Endothelial cell of coronary artery (primary cell): ENCODE results near the gene CKS2. TPM values are rescaled to one million over a fixed set of nuclear protein-coding genes. Genes with fewer than 3 reads are reported as not detected.

ENCODE experiments used
- total RNA-seq: library from RNA; depleted of rRNA; stranded (reverse); fragments of >200 nt; gene quantifications from 2 replicates; pipeline ENCODE4 v1.2.3, GENCODE V29; 2014

Gene CKS2
- total RNA-seq = 87.1 and 177 TPM in 2 replicates

DNA sequence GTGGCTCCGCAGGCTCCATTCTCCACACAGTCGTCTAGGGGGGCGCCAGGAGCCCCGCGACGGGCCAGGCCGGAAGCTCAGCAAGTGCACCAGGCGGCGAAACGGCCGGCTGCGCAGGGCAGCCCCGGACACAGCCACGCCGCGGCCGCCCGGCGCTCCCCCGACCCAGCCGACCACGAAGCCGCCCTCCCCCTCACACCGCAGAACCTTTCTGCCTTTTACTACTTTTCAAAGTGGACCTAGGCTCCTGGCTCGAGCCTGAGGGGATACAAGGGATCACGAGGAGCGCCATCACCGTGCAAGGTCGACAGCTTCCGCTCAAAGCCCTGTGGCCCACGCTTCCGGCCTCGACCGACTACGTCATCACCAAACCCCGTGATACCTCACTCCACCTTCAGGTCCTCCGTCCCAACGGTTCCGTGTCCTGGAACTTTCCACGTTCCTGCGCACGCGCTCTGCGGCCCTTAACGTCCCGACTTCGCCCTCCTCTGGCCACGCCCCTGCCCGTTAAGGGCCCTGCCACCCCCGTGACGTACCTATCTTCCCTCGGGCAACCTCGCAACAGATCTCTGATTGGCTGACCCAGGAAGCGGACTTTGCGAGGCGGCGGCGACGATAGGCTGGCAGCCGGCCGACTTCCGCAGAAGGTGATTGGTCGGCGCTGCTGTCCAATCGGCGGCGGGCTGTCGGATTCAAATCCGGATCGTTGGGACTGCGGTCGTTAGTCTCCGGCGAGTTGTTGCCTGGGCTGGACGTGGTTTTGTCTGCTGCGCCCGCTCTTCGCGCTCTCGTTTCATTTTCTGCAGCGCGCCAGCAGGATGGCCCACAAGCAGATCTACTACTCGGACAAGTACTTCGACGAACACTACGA lies at the start of gene CKS2:
Gene CKS2, plus strand, starts transcription at position 721 of the 871 bp plus-strand sequence. Its CDS starts 98 bp downstream, at position 819.

DNA sequence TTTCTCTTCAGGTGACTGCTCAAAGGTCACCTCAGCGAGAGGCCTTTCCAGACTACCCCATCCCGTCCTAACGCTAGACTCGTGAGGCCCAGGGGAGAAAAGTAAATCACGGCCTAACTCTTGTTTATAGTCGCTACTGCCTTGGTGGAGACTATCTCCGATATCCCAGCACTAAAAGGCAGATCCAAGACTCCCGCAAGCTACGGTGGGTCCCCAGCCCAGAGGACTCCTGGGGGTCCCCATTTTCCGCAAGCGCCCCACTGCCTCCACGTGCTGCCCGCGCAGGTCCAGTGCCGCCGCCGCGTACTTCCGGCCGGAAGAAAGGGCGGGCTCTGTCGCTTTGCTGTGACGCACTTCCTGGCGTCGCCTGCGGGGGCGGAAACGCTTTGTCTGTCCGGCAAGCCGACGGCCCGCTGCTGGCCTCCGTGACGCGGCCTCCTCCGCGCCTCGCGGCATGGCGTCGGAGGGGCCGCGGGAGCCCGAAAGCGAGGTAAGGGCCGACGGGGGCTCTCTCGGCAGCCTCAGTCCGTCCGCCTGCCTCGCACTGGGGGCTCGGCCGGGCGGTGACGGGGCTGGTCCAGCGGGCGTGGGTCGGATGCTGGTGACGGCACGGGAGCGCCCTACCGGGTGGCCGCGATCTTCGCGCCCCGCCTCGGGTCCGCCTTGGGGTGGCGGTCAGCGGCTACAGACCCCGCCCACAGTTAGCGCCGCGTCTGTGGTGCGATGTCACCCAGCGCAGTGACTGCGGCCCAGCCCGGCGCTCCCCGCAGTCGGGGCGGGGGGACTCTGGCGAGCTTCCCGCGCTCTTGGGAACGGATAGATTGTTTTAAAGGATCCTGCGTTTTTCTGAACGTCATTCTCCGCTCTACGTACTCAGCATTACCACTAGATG lies 7.4 kb downstream of the CKS2 start, which contains the start of gene SECISBP2:
Gene SECISBP2, plus strand, starts transcription at position 378 of the 892 bp plus-strand sequence. Its CDS starts 77 bp downstream, at position 455.

Other genes with a start within 250 kb of the CKS2 start
- 7.6 and 9.4 TPM in 2 replicates for gene SHC3, start 132.4 kb upstream of the CKS2 start, total RNA-seq
- 19.4 and 26.9 TPM in 2 replicates for gene SECISBP2, start 7.3 kb downstream of the CKS2 start, total RNA-seq
- 3.0 and 3.4 TPM in 2 replicates for gene SEMA4D, start 186.9 kb downstream of the CKS2 start, total RNA-seq